Stimulated activated CD8-positive, alpha-beta memory T cell treated with anti-CD3 and anti-CD28 coated beads, Interleukin-2, amount 100 ng/mL, for 1 hour (primary cell): Measurements from ENCODE around the gene MYH15.

ENCODE experiments used
- DNase-seq, 2 donors: peaks; one replicate each; pipeline ENCODE4 v3.0.0-alpha.2; 2020; ENCODE audit warnings: low read depth in 2 of 2

Gene MYH15

GRCh38 chr3:108472001-108472591, 38.3 kb downstream of the MYH15 start:
- no peak for DNase-seq

- DNase-seq, result no peak
Observed at GRCh38 chr3:108471426-108471825, 39.0 kb downstream of the MYH15 start.

- no peak for DNase-seq
Observed at GRCh38 chr3:108469126-108469525, 41.3 kb downstream of the MYH15 start.

GRCh38 chr3:108468577-108468976, 41.8 kb downstream of the MYH15 start:
- DNase-seq, result no peak

GRCh38 chr3:108462899-108463298, 47.5 kb downstream of the MYH15 start:
- DNase-seq, result no peak

DNA sequence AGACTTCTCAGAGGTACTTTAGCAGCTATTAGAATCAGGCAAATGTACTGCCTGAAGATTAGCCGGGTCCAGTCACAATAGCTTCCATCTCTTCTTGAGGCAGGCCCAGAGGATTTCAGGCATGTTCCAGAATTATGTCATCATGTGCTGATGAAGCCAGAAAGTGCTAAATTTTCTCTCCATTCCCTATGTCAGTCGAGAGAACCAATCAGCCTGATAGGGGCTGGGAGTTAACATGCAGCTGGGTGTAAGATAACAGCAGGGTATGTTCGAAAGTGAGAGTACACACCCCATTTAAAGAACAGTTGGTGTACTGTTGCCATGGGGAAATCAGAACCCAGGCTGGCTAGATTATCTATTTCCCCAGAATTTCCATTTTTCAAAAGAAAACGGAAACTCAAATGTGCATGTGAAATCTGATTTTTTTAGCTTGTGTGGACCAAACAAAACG, 48.7 kb downstream of the MYH15 start:
- no peak for DNase-seq

- DNase-seq, result no peak
Observed at GRCh38 chr3:108459225-108459624, 51.2 kb downstream of the MYH15 start.

DNA sequence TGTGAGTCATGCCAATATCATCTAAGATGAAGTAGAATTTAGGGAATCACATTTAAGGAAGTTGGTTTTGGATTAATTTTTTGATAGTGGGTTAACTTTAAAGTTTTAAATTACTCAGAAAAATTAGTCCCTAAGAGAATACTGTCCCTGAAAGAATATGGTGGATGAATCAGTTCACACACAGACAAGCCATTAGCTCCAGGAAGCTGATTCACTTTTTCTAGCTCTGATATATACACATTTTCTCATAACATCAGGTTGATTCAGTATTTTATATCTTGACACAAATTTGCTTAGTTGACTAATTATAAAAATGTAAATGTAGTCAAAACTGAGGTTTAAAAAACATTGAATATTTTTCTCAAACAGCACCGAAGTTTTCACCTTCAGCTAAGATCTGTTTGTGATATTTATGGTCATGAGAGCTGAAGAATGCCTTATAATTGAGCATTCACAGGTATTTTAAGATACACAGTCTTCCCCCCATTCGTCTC, 55.1 kb downstream of the MYH15 start:
- no peak for DNase-seq

DNA sequence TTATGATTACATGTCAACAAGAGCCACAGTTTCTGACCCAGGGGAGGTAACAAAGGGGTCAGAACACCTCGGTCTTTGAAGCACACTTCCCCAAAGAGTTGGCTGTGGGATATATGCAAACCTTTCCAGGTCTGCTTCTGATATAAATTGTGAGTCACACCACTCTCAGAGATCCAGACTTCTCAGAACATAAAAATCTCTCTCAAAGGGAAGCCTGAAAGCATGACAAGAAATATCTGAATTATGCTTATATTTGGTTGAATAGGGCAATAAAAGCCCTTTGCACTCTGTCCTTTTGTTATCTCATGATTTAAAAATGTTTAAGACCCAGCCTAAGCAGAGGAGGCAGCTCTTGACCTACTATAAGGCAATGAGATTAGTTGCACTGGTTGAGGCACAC, 56.8 kb downstream of the MYH15 start:
- no peak for DNase-seq

- DNase-seq, result no peak
Observed at GRCh38 chr3:108450444-108450843, 60.0 kb downstream of the MYH15 start.

DNA sequence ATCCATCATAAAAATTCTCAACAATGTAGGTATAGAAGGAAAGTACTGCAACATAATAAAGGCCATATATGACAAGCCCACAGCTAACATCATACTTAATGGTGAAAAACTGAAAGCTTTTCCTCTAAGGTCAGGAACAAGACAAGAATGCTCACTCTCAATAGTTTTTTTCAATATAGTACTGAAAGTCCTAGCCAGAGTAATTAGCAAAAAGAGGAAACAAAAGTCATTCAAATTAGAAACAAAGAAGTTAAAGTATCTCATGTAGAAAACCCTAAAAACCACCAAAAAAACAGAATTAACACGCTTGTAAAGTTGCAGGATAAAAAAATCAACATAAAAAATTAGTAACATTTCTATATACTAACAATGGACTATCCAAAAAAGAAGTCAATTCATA, 61.8 kb downstream of the MYH15 start:
- no peak for DNase-seq

DNA sequence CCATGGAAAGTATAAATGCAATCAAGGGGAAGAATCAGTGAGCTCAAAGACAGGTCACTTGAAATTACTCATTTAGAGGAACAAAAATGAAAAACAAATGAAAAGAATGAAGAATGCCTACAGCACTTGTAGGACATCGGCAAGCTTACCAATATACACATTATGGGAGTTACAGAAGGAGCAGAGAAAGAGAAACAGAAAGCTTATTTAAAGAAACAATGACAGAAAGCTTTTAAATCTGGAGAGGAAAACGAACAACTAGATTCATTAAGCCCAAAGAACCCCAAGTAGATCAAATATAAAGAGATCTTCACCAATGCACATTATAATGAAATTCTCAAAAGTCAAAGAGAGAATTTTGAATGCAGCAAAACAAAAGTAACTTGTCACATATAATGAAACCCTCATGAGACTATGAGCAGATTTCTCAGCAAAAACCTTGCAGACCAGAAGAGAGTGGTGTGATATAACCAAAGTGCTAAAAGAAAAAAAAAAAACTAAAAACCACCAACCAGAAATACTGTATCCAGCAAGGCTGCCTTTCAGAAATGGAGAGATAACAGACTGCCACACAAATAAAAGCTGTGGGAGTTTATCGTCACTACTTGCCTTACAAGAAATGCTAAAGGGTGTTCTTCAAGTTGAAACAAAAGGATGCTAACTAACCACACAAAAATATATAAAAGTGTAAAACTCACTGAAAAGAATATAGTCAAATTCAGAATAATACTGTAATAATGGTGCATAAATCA, 63.1 kb downstream of the MYH15 start:
- no peak for DNase-seq

DNA sequence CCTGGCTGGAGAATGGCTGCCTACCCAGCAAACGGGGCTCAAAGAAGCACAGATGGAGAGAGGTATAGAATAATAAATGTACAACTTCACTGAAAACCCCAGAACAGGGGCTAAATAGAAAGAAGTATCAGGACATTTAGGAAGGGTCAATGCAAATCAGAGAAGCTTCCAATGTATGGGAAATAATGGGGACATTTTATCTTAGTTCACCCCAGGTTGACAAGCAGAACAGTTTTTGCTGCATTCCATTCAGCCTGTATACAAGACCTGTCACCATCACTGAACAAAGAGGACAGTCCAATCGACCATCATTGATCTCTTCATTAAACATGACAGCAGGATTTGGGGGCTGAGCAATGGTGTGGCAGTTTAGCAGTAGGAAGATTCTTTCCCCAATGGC, 68.1 kb downstream of the MYH15 start:
- no peak for DNase-seq

GRCh38 chr3:108441518-108441917, 68.9 kb downstream of the MYH15 start:
- DNase-seq, result no peak

DNA sequence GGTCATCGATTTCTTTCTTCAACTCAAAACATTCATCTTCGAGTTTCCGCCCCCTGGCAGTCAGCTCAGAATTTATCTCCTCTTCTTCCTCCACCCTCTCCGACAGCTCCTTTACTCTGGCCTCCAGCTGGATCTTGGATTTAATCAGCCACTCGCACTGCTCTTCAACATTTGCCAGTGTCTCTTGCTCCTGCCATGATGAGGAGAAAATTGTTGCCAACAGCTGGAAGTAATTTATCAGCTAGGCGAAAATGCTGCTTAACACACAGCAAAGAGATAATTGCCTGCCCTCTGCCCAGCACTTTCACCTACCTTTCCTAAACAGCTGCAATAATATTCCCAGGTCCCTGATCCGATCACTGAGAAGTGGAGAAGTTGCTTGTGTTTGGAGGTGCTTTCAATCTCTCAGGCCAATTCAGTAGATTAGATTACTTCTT, 69.3 kb downstream of the MYH15 start:
- DNase-seq, result no peak

DNA sequence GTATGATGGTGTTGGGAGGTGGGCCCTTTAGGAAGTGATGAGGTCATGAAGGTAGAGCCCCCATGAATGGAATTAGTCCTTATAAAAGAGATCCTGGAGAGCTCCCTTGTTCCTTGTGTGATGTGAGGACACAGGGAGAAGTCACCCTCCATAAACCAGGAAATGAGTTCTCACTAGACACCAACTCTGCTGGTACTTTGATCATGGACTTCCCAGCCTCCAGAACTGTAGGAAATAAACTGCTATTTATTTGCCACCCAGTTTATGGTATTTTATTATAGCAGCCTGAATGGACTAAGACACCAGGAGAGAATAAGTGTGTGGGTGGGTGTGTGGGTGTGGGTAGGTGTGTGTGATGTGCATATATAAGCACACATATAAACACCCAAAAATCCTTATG, 71.9 kb downstream of the MYH15 start:
- DNase-seq, result no peak

GRCh38 chr3:108437439-108437838, 73.0 kb downstream of the MYH15 start:
- no peak for DNase-seq

DNA sequence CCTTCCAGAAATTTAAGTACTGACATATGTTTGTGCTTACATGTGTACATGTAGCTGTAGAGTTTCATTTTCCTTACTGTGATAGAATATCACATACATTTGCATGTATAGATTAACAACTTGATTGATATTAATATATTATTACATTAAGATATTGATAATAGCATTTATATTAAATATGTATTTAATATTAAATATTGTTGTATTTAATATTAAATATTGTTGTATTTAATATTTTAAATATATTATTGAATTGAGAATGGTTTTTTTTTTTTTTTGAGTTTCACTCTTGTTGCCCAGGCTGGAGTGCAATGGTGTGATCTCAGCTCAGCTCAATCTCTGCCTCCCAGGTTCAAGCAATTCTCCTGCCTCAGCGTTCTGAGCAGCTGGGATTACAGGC, 76.5 kb downstream of the MYH15 start:
- no peak for DNase-seq

DNA sequence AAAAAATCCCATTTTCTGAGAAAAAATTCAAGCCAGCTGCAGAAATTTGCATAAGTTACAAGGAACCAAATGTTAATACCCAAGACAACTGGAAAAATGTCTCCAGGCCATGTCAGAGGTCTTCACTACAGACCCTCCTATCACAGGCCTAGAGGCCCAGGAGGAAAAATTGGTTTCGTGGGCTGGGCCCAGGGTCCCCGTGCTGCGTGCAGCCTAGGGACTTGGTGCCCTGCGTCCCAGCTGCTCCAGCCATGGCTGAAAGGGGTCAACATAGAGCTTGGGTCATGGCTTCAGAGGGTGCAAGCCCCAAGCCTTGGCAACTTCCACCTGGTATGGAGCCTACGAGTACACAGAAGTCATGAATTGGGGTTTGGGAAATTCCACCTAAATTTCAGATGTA, 78.0 kb downstream of the MYH15 start:
- DNase-seq, result no peak

GRCh38 chr3:108430540-108430939, 79.9 kb downstream of the MYH15 start:
- no peak for DNase-seq

GRCh38 chr3:108428586-108428985, 81.8 kb downstream of the MYH15 start:
- no peak for DNase-seq

GRCh38 chr3:108420926-108421325, 89.5 kb downstream of the MYH15 start:
- no peak for DNase-seq

DNA sequence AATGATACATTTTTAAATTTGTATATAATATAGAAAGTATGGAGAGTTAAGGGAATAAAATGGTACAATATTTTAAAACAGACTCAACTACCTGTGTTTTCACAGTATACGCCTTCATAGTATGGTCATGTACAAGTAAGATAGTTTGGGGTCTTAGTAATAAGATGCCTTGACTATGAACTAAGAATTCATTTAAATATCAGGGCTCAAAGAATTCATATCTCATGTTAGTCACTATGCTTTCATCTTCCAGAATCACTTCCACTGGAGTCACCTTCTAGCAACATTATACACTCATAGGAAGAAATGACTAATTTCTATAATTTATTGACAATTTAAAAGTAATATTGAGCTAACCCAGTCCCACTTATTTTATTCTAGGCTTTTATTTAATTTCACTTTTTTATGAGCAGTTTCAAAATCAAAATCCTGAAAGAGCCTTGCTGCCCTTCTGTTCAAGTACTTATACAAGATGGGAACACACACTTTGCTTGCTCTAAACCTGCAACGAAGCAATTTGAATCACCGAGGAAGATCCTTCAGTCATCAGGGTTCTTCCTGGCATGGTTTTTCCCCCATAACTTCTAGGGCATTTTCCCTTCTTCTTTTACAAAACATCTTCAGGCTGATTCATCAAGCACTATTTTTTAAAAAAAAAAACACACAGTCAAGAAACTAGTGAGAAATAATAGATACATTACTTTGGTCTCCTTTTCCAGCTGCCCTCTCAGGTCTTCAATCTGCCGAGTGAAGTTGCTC, 94.1 kb downstream of the MYH15 start:
- DNase-seq, result no peak
